ENCODE data around the gene STK38L.

The STK38L gene

DNA sequence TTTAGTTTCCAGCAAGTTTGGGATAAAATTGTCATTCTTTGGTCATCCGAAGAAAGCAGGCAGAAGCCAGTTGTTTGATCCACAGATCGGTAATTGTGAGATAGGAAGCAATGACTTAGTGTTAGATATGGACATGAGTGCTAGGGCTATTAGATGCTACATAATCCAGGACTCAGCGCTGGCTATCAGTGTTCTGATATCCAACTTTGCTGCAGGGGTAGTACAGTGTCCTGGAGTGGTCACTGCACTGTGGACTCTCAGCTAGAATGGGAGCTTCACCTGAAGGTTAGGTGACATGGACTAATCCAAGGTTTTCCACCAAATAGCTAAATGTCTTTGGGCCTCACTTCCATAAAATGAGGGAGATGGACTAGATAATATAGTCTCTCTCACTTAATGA is 39.9 kb downstream of the STK38L start:
- Histone ChIP-seq H3K9ac (ENCODE audit: low read length) (no peak overlapping the region), H3K4me1 (ENCODE audit: insufficient read depth, low read length) (peaks cover 38% of the 10 kb centered on the region), H3K27me3 (ENCODE audit: control insufficient read depth in 1 of 2, insufficient read depth in 2 of 2, low read length in 2 of 2) (no peaks in the 10 kb centered on the region), H3K4me3 (ENCODE audit: low read depth in 1 of 2, low read length in 2 of 2) (no peak overlapping the region), H3K27ac (ENCODE audit: low read depth, low read length) (no peak overlapping the region), H3K9me3 (ENCODE audit: low read length) (no peaks in the 10 kb centered on the region), H3K36me3 (ENCODE audit: insufficient read depth, low read length) (no peaks in the 10 kb centered on the region)

DNA sequence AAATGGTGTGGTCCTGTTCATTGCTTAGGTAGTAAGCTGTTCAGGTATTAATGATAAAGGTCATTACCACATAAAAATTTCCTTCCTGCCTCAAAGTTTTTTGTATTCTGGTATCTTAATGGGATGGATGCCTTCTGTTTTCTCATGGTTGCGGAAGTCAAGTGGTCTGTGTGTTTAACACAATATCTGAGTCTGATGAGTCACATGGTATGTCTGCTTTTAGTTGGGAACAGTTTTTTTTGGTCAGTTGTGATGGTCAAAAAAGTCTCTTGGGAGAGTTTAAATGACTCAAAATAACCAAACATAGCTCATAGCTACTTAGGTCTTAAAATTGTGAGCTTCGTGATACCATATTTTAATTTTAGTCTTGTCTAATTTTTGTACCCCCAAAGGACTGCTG is 40.7 kb downstream of the STK38L start:
- no peaks in the 10 kb centered on the region for H3K36me3 ChIP-seq (ENCODE audit: insufficient read depth, low read length)
- H3K4me1 ChIP-seq (ENCODE audit: insufficient read depth, low read length): peaks cover 42% of the 10 kb centered on the region
- no peaks in the 10 kb centered on the region for H3K9me3 ChIP-seq (ENCODE audit: low read length)
- no peak overlapping the region for H3K9ac ChIP-seq (ENCODE audit: low read length)
- no peaks in the 10 kb centered on the region for H3K27me3 ChIP-seq (ENCODE audit: control insufficient read depth in 1 of 2, insufficient read depth in 2 of 2, low read length in 2 of 2)
- H3K4me3 ChIP-seq (ENCODE audit: low read depth in 1 of 2, low read length in 2 of 2): no peak overlapping the region
- no peak overlapping the region for H3K27ac ChIP-seq (ENCODE audit: low read depth, low read length)

DNA sequence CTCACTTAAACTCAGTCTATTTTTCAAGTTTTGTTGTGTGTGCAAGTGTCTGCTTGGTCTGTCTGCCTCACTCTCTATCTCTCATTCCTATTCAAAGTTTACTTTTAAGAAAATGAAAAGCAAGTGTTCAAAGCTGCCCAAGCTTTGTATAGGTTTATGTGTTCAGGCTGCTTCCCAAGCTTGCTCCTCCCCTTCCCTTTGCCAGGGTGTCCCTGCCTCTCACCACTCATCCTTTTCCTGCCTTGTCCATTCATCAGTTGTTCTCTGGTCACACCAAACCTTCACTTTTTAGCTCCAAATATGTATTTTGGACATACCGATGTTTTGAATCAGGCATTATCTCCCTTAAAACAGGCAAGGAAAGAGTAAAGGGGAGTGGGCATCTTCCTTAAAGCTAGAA is 41.3 kb downstream of the STK38L start:
- no peak overlapping the region for H3K9ac ChIP-seq (ENCODE audit: low read length)
- no peaks in the 10 kb centered on the region for H3K9me3 ChIP-seq (ENCODE audit: low read length)
- peaks cover 46% of the 10 kb centered on the region for H3K4me1 ChIP-seq (ENCODE audit: insufficient read depth, low read length)
- no peak overlapping the region for H3K4me3 ChIP-seq (ENCODE audit: low read depth in 1 of 2, low read length in 2 of 2)
- no peaks in the 10 kb centered on the region for H3K27me3 ChIP-seq (ENCODE audit: control insufficient read depth in 1 of 2, insufficient read depth in 2 of 2, low read length in 2 of 2)
- no peak overlapping the region for H3K27ac ChIP-seq (ENCODE audit: low read depth, low read length)
- H3K36me3 ChIP-seq (ENCODE audit: insufficient read depth, low read length): no peaks in the 10 kb centered on the region

DNA sequence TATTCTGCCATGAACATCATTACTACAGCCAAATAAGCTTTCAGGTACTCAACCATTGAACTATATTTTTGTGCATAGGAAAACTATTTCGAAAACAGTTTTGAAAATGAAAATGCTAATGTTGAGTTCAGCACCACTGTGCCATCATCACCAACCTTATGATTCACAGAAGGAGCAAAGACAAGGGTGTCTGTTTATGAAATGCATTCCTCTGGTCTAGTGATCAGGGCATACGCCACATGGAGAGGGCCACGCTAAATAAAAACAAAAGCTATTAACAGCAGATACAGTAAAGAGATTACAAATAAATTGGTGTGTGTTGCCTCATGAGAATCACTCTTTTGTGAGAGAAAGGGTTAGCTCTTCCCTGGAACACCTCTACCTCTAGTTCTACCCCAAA is 45.3 kb downstream of the STK38L start:
- Histone ChIP-seq H3K27me3 (ENCODE audit: control insufficient read depth in 1 of 2, insufficient read depth in 2 of 2, low read length in 2 of 2) (no peaks in the 10 kb centered on the region), H3K4me1 (ENCODE audit: insufficient read depth, low read length) (peaks cover 54% of the 10 kb centered on the region)

DNA sequence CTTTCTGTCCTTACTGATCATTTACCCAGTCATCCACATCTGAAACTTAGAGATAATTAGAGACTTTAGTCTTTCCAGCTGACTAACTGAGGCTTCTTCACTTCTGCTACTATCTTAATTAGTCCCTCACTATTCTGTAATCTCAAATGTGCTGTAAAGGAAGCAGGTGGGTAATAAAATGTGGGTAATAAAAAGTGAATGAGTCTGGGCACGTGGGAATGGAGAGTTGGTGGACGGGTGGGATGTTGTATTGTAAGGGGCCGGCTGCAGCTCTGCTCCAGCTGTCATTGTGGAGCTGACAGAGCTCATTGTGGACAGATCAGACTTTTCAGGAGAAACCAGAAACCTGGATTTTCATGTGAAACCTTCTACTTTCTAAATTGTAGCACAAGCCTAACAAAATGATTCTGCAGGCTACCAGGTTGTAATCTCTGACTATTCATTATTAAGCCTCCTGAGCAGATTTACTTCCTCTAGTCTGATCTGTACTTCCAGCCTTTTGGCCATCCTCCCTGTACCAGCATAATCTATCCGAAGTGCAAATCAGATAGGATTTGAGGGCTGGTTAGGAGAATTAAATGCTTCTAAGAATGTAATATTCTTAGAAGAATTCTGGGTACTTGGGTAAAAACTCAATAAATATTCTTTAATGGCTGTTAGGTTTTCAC is 46.5 kb downstream of the STK38L start:
- H3K27ac ChIP-seq (ENCODE audit: low read depth, low read length): no peak overlapping the region
- H3K9me3 ChIP-seq (ENCODE audit: low read length): no peaks in the 10 kb centered on the region
- H3K4me1 ChIP-seq (ENCODE audit: insufficient read depth, low read length): peaks cover 50% of the 10 kb centered on the region
- H3K4me3 ChIP-seq (ENCODE audit: low read depth in 1 of 2, low read length in 2 of 2): no peak overlapping the region
- no peaks in the 10 kb centered on the region for H3K36me3 ChIP-seq (ENCODE audit: insufficient read depth, low read length)
- no peak overlapping the region for H3K9ac ChIP-seq (ENCODE audit: low read length)
- no peaks in the 10 kb centered on the region for H3K27me3 ChIP-seq (ENCODE audit: control insufficient read depth in 1 of 2, insufficient read depth in 2 of 2, low read length in 2 of 2)

More for the DNA sequence above, 45.3 kb downstream of the STK38L start:
- Histone ChIP-seq H3K4me3 (ENCODE audit: low read depth in 1 of 2, low read length in 2 of 2) (no peak overlapping the region), H3K9me3 (ENCODE audit: low read length) (no peaks in the 10 kb centered on the region), H3K36me3 (ENCODE audit: insufficient read depth, low read length) (no peaks in the 10 kb centered on the region), H3K27ac (ENCODE audit: low read depth, low read length) (no peak overlapping the region), H3K9ac (ENCODE audit: low read length) (no peak overlapping the region)

DNA sequence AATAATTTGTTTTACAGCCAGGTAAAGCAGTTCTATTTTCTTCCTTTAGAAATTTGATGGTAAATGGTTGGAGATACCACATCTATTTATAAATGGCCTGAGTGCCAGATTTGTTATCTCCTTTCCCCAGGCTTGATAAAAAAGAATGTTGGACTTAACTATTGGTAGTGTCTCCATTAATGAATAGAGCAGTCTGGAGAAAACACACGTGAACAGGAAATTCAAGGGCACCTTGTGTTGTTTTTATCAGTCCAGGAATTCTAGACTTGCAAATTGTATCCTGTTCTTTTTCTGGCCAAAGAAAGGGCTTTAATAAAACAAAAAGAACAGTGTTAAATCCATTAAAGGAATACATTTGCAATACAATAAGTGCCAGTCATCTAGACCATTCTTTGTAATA is 47.8 kb downstream of the STK38L start:
- H3K27ac ChIP-seq (ENCODE audit: low read depth, low read length): no peak overlapping the region
- H3K9ac ChIP-seq (ENCODE audit: low read length): no peak overlapping the region
- no peak overlapping the region for H3K4me3 ChIP-seq (ENCODE audit: low read depth in 1 of 2, low read length in 2 of 2)
- no peaks in the 10 kb centered on the region for H3K9me3 ChIP-seq (ENCODE audit: low read length)
- no peaks in the 10 kb centered on the region for H3K36me3 ChIP-seq (ENCODE audit: insufficient read depth, low read length)
- no peaks in the 10 kb centered on the region for H3K27me3 ChIP-seq (ENCODE audit: control insufficient read depth in 1 of 2, insufficient read depth in 2 of 2, low read length in 2 of 2)
- H3K4me1 ChIP-seq (ENCODE audit: insufficient read depth, low read length): peaks cover 44% of the 10 kb centered on the region

DNA sequence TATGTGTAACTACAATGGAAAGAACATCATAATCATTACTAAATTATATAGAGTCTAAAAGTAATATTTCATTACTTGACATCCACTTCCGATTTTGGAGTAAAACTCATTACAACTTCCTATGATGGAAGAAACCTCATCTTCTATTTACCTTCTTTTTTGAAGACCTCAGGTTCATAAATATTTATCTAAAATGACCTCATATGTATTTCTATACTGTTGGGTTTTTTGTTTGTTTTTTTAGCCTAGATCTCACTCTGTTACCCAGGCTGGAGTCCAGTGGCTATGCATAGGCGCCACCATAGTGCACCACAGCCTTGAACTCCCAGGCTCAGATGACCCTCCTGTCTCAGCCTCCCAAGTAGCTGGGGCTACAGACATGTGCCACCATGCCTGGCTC is 48.6 kb downstream of the STK38L start:
- H3K9ac ChIP-seq (ENCODE audit: low read length): no peak overlapping the region
- no peak overlapping the region for H3K4me3 ChIP-seq (ENCODE audit: low read depth in 1 of 2, low read length in 2 of 2)
- H3K27ac ChIP-seq (ENCODE audit: low read depth, low read length): no peak overlapping the region
- H3K4me1 ChIP-seq (ENCODE audit: insufficient read depth, low read length): peaks cover 44% of the 10 kb centered on the region
- no peaks in the 10 kb centered on the region for H3K27me3 ChIP-seq (ENCODE audit: control insufficient read depth in 1 of 2, insufficient read depth in 2 of 2, low read length in 2 of 2)
- H3K36me3 ChIP-seq (ENCODE audit: insufficient read depth, low read length): peaks cover under 1% of the 10 kb centered on the region
- H3K9me3 ChIP-seq (ENCODE audit: low read length): no peaks in the 10 kb centered on the region

DNA sequence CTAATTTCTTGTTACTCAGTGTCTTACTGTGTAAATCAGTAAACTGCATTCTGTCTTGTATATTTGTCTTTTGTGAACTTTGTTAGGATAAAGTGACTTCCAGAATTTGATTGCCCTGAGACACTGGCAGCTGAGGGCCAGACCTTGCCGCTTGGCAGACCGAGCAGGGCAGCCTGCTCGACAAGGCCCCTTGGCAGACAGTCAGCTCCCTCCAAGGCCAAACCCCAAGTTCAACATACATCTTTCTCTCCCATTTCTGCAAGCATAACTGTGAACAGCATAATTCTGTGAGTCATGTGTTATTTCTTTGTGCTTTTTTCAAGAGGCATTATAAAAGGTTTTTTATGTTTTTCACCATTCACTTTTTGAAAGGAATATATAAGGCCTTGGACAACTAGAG is 49.4 kb downstream of the STK38L start:
- Histone ChIP-seq H3K4me3 (ENCODE audit: low read depth in 1 of 2, low read length in 2 of 2) (no peak overlapping the region), H3K9ac (ENCODE audit: low read length) (no peak overlapping the region), H3K36me3 (ENCODE audit: insufficient read depth, low read length) (peaks cover 7% of the 10 kb centered on the region), H3K27ac (ENCODE audit: low read depth, low read length) (peak overlapping the region; percentile 1), H3K4me1 (ENCODE audit: insufficient read depth, low read length) (peaks cover 44% of the 10 kb centered on the region), H3K27me3 (ENCODE audit: control insufficient read depth in 1 of 2, insufficient read depth in 2 of 2, low read length in 2 of 2) (no peaks in the 10 kb centered on the region), H3K9me3 (ENCODE audit: low read length) (no peaks in the 10 kb centered on the region)

DNA sequence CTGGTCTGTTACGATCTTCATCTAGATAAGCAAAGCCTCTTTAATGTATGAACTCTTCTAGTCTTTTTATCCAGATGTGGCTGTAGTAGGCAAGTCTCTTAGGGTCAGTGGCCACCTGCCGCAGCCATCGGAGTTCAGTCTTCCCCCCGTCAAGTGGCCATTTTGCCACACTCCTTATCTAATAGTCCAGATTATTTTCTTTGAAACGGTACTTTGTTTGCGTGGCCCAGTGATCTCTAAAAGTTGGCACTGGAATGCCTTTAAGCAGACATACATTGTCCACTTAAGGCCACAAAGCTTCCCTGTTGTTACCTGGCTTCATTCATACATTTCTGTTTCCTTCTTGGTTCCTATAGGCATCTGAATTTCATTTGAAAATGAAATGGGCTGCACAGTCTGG is 52.6 kb downstream of the STK38L start:
- H3K27me3 ChIP-seq (ENCODE audit: control insufficient read depth in 1 of 2, insufficient read depth in 2 of 2, low read length in 2 of 2): no peaks in the 10 kb centered on the region
- H3K27ac ChIP-seq (ENCODE audit: low read depth, low read length): no peak overlapping the region
- H3K9ac ChIP-seq (ENCODE audit: low read length): no peak overlapping the region
- peaks cover 30% of the 10 kb centered on the region for H3K4me1 ChIP-seq (ENCODE audit: insufficient read depth, low read length)
- H3K9me3 ChIP-seq (ENCODE audit: low read length): no peaks in the 10 kb centered on the region
- peaks cover 28% of the 10 kb centered on the region for H3K36me3 ChIP-seq (ENCODE audit: insufficient read depth, low read length)
- no peak overlapping the region for H3K4me3 ChIP-seq (ENCODE audit: low read depth in 1 of 2, low read length in 2 of 2)

DNA sequence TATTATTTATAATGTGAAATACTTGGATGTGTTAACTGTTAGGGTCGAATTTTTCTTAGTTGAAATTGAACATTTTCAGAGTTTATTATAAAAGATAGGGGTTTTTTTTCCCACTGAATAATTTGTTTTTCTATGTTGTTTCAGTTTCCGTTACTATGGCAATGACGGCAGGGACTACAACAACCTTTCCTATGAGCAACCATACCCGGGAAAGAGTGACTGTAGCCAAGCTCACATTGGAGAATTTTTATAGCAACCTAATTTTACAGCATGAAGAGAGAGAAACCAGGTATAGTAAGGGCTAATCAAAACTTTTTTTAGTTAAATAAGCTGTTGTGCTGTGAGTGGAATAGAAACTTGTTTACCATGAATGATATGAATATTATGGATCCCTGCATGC is 53.5 kb downstream of the STK38L start:
- Histone ChIP-seq H3K4me3 (ENCODE audit: low read depth in 1 of 2, low read length in 2 of 2) (no peak overlapping the region), H3K9ac (ENCODE audit: low read length) (no peak overlapping the region), H3K27me3 (ENCODE audit: control insufficient read depth in 1 of 2, insufficient read depth in 2 of 2, low read length in 2 of 2) (no peaks in the 10 kb centered on the region), H3K27ac (ENCODE audit: low read depth, low read length) (no peak overlapping the region), H3K36me3 (ENCODE audit: insufficient read depth, low read length) (peaks cover 34% of the 10 kb centered on the region), H3K9me3 (ENCODE audit: low read length) (no peaks in the 10 kb centered on the region), H3K4me1 (ENCODE audit: insufficient read depth, low read length) (peaks cover 25% of the 10 kb centered on the region)

DNA sequence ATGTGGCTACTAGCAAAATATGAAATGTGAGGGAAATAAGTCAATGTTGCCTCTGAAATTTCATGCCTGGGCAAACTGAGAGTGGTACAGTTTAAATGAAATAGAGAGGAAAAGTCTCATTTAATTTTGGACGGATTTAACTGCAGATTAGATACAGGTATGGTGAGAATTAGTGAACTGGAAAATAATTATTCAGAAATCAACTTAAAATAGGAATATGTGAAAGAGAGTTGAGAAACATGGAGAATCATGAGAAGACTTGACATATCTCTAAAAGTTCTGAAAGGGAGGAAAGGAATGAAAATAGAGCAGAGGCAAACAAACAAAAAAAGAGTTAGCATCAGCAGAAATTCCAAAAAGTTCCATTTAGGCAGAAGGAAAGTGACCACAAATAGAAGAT is 55.0 kb downstream of the STK38L start:
- Histone ChIP-seq H3K4me1 (ENCODE audit: insufficient read depth, low read length) (peaks cover 14% of the 10 kb centered on the region), H3K27ac (ENCODE audit: low read depth, low read length) (no peak overlapping the region), H3K4me3 (ENCODE audit: low read depth in 1 of 2, low read length in 2 of 2) (no peak overlapping the region), H3K36me3 (ENCODE audit: insufficient read depth, low read length) (peaks cover 34% of the 10 kb centered on the region), H3K9me3 (ENCODE audit: low read length) (no peaks in the 10 kb centered on the region), H3K27me3 (ENCODE audit: control insufficient read depth in 1 of 2, insufficient read depth in 2 of 2, low read length in 2 of 2) (no peaks in the 10 kb centered on the region), H3K9ac (ENCODE audit: low read length) (no peak overlapping the region)

DNA sequence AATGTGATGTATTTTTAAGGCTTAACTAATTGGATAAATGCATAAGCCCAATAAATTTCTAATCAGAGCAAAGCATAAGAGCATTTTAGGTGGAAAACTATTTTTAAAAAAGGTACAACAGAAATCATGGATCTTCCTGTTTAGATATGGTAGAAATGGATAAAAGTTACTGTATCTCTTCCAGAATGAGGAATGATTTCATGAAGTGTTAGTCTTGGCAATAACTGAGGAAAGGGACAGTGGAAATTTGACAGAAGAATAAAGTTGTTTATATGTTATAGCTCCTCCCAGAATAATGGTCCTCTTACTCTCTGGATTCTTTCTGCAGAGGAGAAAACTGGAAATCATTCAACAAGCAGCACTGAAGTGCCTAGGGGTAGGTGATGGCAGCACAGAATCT is 56.1 kb downstream of the STK38L start:
- H3K27ac ChIP-seq (ENCODE audit: low read depth, low read length): no peak overlapping the region
- peaks cover 34% of the 10 kb centered on the region for H3K36me3 ChIP-seq (ENCODE audit: insufficient read depth, low read length)
- H3K27me3 ChIP-seq (ENCODE audit: control insufficient read depth in 1 of 2, insufficient read depth in 2 of 2, low read length in 2 of 2): no peaks in the 10 kb centered on the region
- H3K9ac ChIP-seq (ENCODE audit: low read length): no peak overlapping the region
- no peak overlapping the region for H3K4me3 ChIP-seq (ENCODE audit: low read depth in 1 of 2, low read length in 2 of 2)
- no peaks in the 10 kb centered on the region for H3K9me3 ChIP-seq (ENCODE audit: low read length)
- H3K4me1 ChIP-seq (ENCODE audit: insufficient read depth, low read length): peaks cover 12% of the 10 kb centered on the region

Measured in muscle layer of colon (tissue), 2 donors.